Putamen (tissue), 1 donor: ENCODE measurements around the gene ACSL3.
"Not testable (repeated sequence)": the region's sequence is repeated elsewhere in the genome, so short reads cannot be mapped to it uniquely, and the experiment has no call there.

Experiments used
- DNase-seq: peaks from one replicate; pipeline ENCODE4 v3.0.0-alpha.2; 2016; ENCODE audit warnings: low spot score

Gene ACSL3

DNA sequence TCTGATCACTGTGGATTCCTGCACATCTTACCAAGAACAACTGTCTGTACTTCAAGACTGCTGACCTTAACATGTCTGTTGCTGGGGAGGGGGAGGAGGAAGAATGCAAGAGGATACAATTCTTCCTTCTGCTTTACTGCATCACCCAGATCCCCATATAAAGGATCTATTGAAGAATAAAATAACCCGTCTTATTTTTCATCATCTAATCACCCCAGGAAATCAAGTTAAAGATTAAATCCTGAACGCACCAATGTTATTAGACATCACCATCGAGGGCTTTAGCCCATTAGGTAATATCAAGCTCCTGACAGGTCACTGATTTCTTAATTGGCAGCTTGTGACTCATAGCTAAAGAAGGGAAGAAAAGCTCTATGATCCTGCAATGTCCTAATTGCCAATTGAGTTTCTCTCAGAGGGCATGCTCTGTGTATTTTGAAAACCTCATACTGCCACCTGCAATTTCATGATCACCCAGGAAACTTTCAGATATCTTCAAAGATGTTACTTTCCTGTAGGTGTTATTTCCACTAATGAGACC, 115.8 kb downstream of the ACSL3 start:
- no peak for DNase-seq

DNA sequence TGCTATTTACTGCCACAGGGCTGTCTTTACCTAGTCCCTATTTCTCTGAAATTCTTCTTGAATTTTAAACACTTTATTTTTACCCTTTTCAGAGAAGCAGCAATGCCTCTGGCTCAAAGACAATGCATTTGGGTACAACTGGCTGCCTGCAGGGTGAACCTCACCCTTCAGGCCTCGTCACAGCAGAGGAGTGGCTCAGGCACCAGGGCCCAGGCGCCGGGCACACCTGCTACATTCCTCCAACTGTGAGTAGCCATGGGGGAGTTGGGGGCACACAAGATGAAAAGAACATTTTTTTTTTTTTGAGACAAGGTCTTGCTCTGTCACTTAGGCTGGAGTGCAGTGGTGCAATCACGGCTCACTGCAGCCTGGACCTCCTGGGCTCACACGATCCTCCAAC, 116.3 kb downstream of the ACSL3 start:
- no peak for DNase-seq

DNA sequence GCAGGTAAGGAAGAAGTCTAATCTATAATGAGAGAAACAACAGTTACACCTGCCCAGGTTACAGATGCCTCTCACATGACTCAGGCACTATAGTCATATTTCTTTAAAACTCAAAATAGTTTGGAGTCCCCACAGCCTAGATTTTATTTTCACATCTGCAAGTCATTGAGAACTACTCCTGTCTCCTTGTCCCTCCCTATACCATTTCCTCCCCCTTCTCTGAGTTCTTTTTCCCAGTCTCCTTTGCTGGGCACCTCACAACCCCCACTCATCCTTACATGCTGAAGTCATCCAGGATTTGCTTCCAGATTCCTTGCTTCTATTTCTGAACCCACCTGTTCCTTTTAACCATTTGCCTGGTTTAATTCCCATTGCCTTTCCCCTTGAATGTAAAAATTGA, 118.0 kb downstream of the ACSL3 start:
- no peak for DNase-seq

DNA sequence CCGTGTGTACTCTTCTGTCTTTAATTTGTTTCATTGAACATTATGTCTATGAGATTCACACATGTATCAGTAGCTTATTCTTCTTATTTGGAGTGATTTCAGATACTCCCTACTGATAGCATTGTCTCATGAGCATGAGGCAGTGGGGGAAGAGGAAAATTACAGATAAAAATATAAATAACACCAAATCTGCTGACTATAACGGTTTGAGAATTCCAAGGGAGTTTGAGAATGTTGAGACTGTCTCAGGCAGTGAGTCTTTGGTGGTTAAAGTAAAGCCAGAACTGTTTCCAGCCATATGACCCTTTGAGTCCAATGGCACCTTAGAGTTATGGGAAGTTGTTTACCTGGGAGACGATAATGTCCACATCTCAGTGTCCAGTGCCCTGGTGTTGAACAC, 118.6 kb downstream of the ACSL3 start:
- DNase-seq, result no peak

DNA sequence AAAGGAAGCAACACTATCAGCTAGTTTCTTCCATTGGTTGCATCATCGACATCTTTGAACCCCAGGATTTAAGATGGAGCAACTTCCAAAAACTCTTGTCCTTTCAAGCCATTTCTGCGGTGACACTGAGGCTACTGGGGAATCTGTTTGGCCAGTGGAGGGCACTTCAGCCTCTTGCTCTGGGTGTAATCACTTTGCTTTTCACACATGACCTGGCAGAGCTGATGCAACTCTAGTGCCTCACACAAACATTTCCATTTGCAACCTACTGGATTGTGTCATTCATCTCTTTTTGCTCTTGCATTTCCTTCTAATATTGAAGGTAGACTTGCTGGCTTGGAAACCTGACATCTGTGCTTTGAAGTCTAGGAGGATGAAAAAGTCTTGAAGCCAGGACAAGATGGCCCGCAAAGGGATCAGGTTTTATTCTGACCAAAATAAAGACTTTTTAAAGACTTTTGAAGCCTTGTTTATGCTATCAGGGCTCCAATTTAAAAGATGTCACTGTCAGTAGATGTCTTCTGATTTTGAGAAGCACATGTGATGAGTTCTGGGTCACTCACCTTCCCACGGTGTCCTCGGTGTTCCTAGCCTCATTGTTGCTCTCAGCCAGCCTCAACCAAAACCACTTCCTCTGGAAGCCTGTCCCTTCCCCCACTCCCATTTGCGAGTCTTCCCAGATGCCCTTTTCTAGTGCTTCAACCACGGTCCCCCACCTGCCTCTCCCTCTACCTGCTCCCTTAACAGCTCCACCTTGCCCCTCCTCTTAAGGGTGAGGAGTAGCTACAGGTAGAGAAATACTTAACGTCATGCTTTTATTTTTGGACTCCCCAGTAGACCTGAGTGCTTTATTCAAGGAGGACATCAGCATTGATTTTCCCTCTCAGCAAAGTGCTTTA, 121.4 kb downstream of the ACSL3 start:
- peak; percentile 38 for DNase-seq

DNA sequence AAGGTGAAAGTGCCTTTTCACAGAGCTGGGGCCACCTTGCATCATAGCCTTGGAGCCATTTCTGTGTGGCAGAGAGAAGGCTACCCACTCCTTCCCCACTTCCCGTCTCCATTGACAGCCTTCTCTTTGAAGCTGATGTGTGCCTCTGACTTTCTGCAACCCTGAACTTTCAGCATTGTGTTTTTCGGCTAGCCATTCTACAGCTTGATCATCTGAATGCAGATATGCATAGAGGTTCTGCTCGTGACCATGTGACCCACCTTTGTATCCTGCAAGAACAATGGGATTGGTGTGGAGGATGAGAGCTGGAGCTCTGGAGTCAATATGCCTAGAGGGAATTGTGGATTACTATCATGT, 122.1 kb downstream of the ACSL3 start:
- DNase-seq, result no peak

DNA sequence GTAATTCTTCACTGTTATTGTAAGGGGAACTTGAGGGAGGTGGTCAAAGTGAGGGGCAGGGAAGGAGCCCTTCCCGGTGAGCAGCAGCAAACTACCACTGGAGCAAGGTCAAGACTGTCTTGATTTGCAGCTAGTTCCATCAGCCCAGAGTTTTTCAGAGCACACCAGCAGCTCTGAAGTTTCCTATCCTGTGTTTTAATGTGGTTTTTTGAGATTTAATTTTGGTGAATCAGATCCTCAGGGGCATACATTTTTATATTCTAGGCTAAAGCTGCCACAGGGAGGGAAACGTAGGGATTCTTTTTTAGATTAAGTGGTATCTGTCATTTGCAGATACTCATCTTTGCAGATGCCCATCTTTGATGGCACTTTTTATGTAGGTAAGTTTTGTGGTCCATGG, 124.1 kb downstream of the ACSL3 start:
- DNase-seq, result no peak

DNA sequence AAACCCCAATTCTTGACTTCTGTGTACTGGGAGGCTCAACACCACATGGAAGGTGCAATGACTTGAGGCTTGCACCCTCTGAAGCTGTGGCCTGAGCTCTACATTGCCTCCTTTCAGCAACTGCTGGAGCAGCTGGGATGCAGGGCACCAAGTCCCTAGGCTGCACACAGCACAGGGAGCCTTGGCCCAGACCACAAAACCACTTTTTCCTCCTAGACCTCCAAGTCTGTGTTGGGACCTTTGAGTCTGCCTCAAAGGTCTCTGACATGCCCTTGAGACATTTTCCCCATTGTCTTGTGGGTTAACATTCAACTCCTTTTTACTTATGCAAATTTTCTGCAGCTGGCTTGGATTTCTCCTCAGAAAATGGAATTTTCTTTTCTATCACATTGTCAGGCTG, 128.6 kb downstream of the ACSL3 start:
- DNase-seq, result no peak

DNA sequence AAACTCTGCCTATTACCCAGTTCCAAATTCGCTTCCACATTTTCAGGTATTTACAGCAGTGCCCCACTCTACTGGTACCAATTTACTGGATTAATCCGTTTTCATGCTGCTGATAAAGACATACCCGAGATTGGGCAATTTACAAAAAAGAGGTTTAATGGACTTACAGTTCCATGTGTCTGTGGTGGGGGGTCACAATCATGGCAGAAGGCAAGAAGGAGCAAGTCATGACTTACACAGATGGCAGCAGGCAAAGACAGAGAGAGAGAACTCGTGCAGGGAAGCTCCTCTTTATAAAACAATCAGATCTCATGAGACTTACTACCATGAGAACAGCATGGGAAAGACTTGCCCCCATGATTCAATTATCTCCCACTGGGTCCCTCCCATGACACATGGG, 129.4 kb downstream of the ACSL3 start:
- not testable (repeated sequence) for DNase-seq

DNA sequence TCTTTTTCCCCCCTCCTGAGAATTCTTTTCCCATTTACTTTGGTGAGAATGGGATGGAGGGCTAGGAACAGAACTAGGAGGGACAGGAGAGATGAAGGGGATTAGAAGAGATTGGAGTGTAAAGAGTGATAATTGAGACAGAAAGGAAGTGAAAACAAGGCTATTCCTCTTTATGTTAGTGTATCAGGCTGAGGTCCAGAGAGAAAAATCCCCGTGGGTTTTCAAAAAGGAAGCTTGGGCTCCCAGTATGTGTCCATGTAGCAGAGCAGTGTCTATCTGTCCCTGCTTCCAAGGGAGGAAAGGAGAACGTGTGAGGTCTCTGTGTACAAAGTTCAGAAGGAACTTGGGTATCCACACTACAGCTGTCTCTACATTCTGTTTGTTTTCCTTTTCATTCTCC, 131.3 kb downstream of the ACSL3 start:
- DNase-seq, result no peak
